K562 (cell line): Measurements from ENCODE around the gene NOL4L. TPM values are rescaled to one million over a fixed set of nuclear protein-coding genes. Genes with fewer than 3 reads are reported as not detected.

Source experiments
- CAMTA2 ChIP-seq: fragments of 250-450 bp; sonication (Bioruptor Pico); conservative IDR thresholded peaks from 2 replicates; pipeline ENCODE4 v1.5.1; 2022
- DIDO1 ChIP-seq: fragments of 450-650 bp; IDR thresholded peaks from 2 replicates; pipeline ENCODE4 v1.6.1; 2016; ENCODE audit warnings: low read depth, missing biosample characterization, missing genetic modification characterization
- EP400 ChIP-seq: fragments of 450-650 bp; IDR thresholded peaks from 2 replicates; pipeline ENCODE4 v1.6.1; 2017; ENCODE audit warnings: antibody characterized with exemption, mild to moderate bottlenecking, moderate library complexity
- FUS ChIP-seq: fragments of 200-400 bp; formaldehyde crosslinking; optimal IDR thresholded peaks from 2 replicates; pipeline ENCODE3; 2017; ENCODE audit warnings: low read depth, low read length
- MAFG ChIP-seq: fragments of 450-650 bp; conservative IDR thresholded peaks from 2 replicates; pipeline ENCODE4 v1.6.1; 2016; ENCODE audit warnings: missing genetic modification characterization, missing compliant biosample characterization
- MLLT1 ChIP-seq, 2 experiments: fragments of 450-650 bp; IDR thresholded peaks; 2 replicates each; pipeline ENCODE4 v1.6.1; 2016
- MTA2 ChIP-seq: fragments of 450-650 bp; IDR thresholded peaks from 2 replicates; pipeline ENCODE4 v1.6.1; 2016; ENCODE audit warnings: low read depth
- MXI1 ChIP-seq: IDR thresholded peaks from 2 replicates; pipeline ENCODE4 v1.6.1; 2011; ENCODE audit warnings: low read depth, mild to moderate bottlenecking, improper control_type of control experiment, low read length
- NR2C1 ChIP-seq, 2 experiments: fragments of 450-650 bp; IDR thresholded peaks; 2 replicates each; pipeline ENCODE4 v1.6.1; 2017; ENCODE audit warnings: mild to moderate bottlenecking in 2 of 2, antibody characterized with exemption in 1 of 2, inconsistent platforms in 1 of 2, missing compliant biosample characterization in 1 of 2, missing genetic modification characterization in 1 of 2
- PHF21A ChIP-seq: fragments of 450-650 bp; IDR thresholded peaks from 2 replicates; pipeline ENCODE4 v1.6.1; 2017; ENCODE audit warnings: low read depth, borderline replicate concordance
- POLR2AphosphoS5 ChIP-seq: IDR thresholded peaks from 2 replicates; pipeline ENCODE4 v1.6.1; 2011; ENCODE audit warnings: mild to moderate bottlenecking, low read depth, low read length, moderate library complexity; ENCODE audit not compliant: control insufficient read depth, insufficient read depth
- PTBP1 ChIP-seq: fragments of 200-400 bp; formaldehyde crosslinking; IDR thresholded peaks from 2 replicates; pipeline ENCODE4 v1.6.1; 2017; ENCODE audit warnings: low read depth, low read length
- RAD21 ChIP-seq, 2 experiments: fragments of 250-450 bp in 1 of 2; fragments of 450-650 bp in 1 of 2; sonication (Bioruptor Pico) in 1 of 2; formaldehyde crosslinking in 1 of 2; IDR thresholded peaks in 1 of 2; conservative IDR thresholded peaks in 1 of 2; 2 replicates each; pipeline versions ENCODE4 v1.4.0 to v1.8.0; 2020 to 2022; ENCODE audit warnings: mild to moderate bottlenecking in 2 of 2, moderate library complexity in 1 of 2
- SMAD1 ChIP-seq: fragments of 150-350 bp; IDR thresholded peaks from 2 replicates; pipeline ENCODE4 v1.6.1; 2014; ENCODE audit warnings: low read length, low read depth; ENCODE audit not compliant: partially characterized antibody
- SRSF7 ChIP-seq: fragments of 200-400 bp; formaldehyde crosslinking; optimal IDR thresholded peaks from 2 replicates; pipeline ENCODE3; 2017; ENCODE audit warnings: mild to moderate bottlenecking, low read depth, low read length
- TAL1 ChIP-seq: fragments of 450-650 bp; IDR thresholded peaks from 2 replicates; pipeline ENCODE4 v1.6.1; 2016; ENCODE audit warnings: mild to moderate bottlenecking
- TEAD2 ChIP-seq: fragments of 450-650 bp; IDR thresholded peaks from 2 replicates; pipeline ENCODE4 v1.6.1; 2016; ENCODE audit warnings: missing genetic modification characterization, control low read depth, missing compliant biosample characterization
- TFAM ChIP-seq: fragments of 250-450 bp; sonication (Bioruptor Pico); conservative IDR thresholded peaks from 2 replicates; pipeline ENCODE4 v1.5.0; 2021; ENCODE audit warnings: mild to moderate bottlenecking, moderate library complexity
- TRIM24 ChIP-seq, 2 experiments: fragments of 450-650 bp; IDR thresholded peaks; 2 replicates each; pipeline ENCODE4 v1.6.1; 2016
- ZBTB1 ChIP-seq: sonication (generic); formaldehyde crosslinking; IDR thresholded peaks from 2 replicates; pipeline ENCODE4 v1.8.1; 2023; ENCODE audit warnings: missing genetic modification reagents, low read depth, mild to moderate bottlenecking, borderline replicate concordance
- ZBTB11 ChIP-seq, 3 experiments: fragments of 200-800 bp in 1 of 3; fragments of 250-450 bp in 1 of 3; fragments of 450-650 bp in 1 of 3; sonication (Bioruptor Pico) in 1 of 3; sonication (Bioruptor generic) in 1 of 3; formaldehyde crosslinking in 1 of 3; IDR thresholded peaks; 2 replicates each; pipeline versions ENCODE4 v1.6.1 to v1.8.0; 2016 to 2022; ENCODE audit warnings: mild to moderate bottlenecking in 2 of 3, missing genetic modification characterization in 2 of 3, missing compliant biosample characterization in 1 of 3, moderate library complexity in 1 of 3
- ZNF583 ChIP-seq: fragments of 250-450 bp; sonication (Bioruptor Pico); IDR thresholded peaks from 2 replicates; pipeline ENCODE4 v1.4.0; 2020
- ZNF644 ChIP-seq: fragments of 200-800 bp; sonication (Bioruptor generic); IDR thresholded peaks from 2 replicates; pipeline ENCODE4 v1.6.1; 2016; ENCODE audit warnings: low read depth, missing genetic modification characterization, missing compliant biosample characterization
- ZNF778 ChIP-seq: fragments of 450-650 bp; formaldehyde crosslinking; IDR thresholded peaks from 2 replicates; pipeline ENCODE4 v1.4.0; 2020; ENCODE audit warnings: mild to moderate bottlenecking, moderate library complexity
- polyA plus RNA-seq, 8 experiments: library from polyadenylated mRNA; depleted of rRNA in 4 of 8; stranded (reverse) in 5 of 8; unstranded in 3 of 8; fragments of >200 nt; fragmentation: Nextera tagmentation in 2 of 8; fragmentation: Illumina TruSeq in 1 of 8; extraction: Ambion mirVana in 2 of 8; extraction: Trizol in 1 of 8; gene quantifications; 2 replicates each; pipeline versions ENCODE4 v1.2.1 to v1.2.3, GENCODE V29; 2011 to 2014; ENCODE audit warnings: inconsistent platforms in 1 of 8, missing spikeins in 1 of 8
- total RNA-seq, 7 experiments: library from RNA; depleted of rRNA in 6 of 7; stranded (reverse); fragments of >200 nt in 6 of 7; fragmentation: Illumina TruSeq in 2 of 7; extraction: Trizol in 2 of 7; gene quantifications; 2 replicates each; pipeline versions ENCODE4 v1.2.1 to v1.2.3, GENCODE V29; 2011 to 2021; ENCODE audit warnings: low replicate concordance in 1 of 7

Gene NOL4L
- total and polyA plus RNA-seq, 9 of the 15 experiments (the other 6 are each of a cell fraction or from before 2014, with no cell fraction given), result 5.1 to 36.2 (median 13.6) TPM

GRCh38 chr20:32474967-32475811 lies 109.9 kb downstream of the NOL4L start (continued):
- TF ChIP-seq ZNF778 (CRISPR knock-in tag), result no peak
- TF ChIP-seq DIDO1, result no peak
- no peak; the same call in 1 of the 2 replicates for TF ChIP-seq ZNF583
- TF ChIP-seq TEAD2 (tag), result no peak
- TF ChIP-seq PHF21A, result no peak; the same call in 1 of the 2 replicates
- TF ChIP-seq NR2C1 (IDR thresholded peaks at IDR 0.05), result no peak
- peak; percentile 11; the same call in 1 of the 2 replicates for TF ChIP-seq NR2C1 (tag; IDR thresholded peaks at IDR 0.05)
- TF ChIP-seq PTBP1, result no peak
- TF ChIP-seq SMAD1, result peak; percentile 9
- TF ChIP-seq TFAM, result no peak
- no peak for TF ChIP-seq MAFG (tag)
- peak; percentile 55 for TF ChIP-seq EP400
- no peak; a peak in 1 of 4 replicates for TF ChIP-seq MLLT1 (IDR thresholded peaks at IDR 0.05)
- no peak for TF ChIP-seq CAMTA2 (CRISPR knock-in tag)
- TF ChIP-seq TAL1, result no peak; the same call in 1 of the 2 replicates
- TF ChIP-seq TRIM24 (IDR thresholded peaks at IDR 0.05), result no peak
- TF ChIP-seq POLR2AphosphoS5, result no peak; the same call in 1 of the 2 replicates
- TF ChIP-seq SRSF7, result no peak
- no peak for TF ChIP-seq ZBTB1 (CRISPR knock-in tag)
- 0 out of 6 replicates have a peak, but pooled peaks of 1 of the 3 experiments have one; percentile 12 for TF ChIP-seq ZBTB11 (CRISPR knock-in tag; IDR thresholded peaks at IDR 0.05)
- TF ChIP-seq ZNF644 (tag), result peak; percentile 64; the same call in 1 of the 2 replicates
- TF ChIP-seq MTA2, result no peak
- no peak for TF ChIP-seq FUS
- TF ChIP-seq MXI1, result peak; percentile 34; the same call in 1 of the 2 replicates
- 0 out of 4 replicates have a peak, but pooled peaks have one; percentile 16 to 23 for TF ChIP-seq RAD21 (CRISPR knock-in tag; conservative IDR thresholded peaks at IDR 0.05 in 1 of 2, IDR thresholded peaks at IDR 0.05 in 1 of 2)
